ENCODE measurements around the gene LAIR1. TPM values are rescaled to one million over a fixed set of nuclear protein-coding genes. Genes with fewer than 3 reads are reported as not detected.

The LAIR1 gene
- polyA plus RNA-seq, 1 of the 3 experiments (the other 2 are of a cell fraction), result not detected

- no peak for DNase-seq
- no peaks in the 10 kb centered on the region for H3K79me2 ChIP-seq (ENCODE audit: insufficient read depth)
- H2AFZ ChIP-seq (ENCODE audit: low read depth), result no peak overlapping the region
- H4K20me1 ChIP-seq (ENCODE audit: insufficient read depth), result no peaks in the 10 kb centered on the region
- no peak overlapping the region for H3K9ac ChIP-seq
- TF ChIP-seq CHD2 (IDR thresholded peaks at IDR 0.05; ENCODE audit: low read length, partially characterized antibody), result no peak
- no peak for TF ChIP-seq PBX3 (IDR thresholded peaks at IDR 0.05)
- TF ChIP-seq, protein P1, sequence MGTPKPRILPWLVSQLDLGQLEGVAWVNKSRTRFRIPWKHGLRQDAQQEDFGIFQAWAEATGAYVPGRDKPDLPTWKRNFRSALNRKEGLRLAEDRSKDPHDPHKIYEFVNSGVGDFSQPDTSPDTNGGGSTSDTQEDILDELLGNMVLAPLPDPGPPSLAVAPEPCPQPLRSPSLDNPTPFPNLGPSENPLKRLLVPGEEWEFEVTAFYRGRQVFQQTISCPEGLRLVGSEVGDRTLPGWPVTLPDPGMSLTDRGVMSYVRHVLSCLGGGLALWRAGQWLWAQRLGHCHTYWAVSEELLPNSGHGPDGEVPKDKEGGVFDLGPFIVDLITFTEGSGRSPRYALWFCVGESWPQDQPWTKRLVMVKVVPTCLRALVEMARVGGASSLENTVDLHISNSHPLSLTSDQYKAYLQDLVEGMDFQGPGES (IDR thresholded peaks at IDR 0.05; ENCODE audit: low read depth, low read length), result no peak
- TF ChIP-seq NFIC (IDR thresholded peaks at IDR 0.05; ENCODE audit: borderline replicate concordance), result no peak
- TF ChIP-seq RCOR1 (IDR thresholded peaks at IDR 0.05; ENCODE audit: low read length), result no peak
- no peak for TF ChIP-seq SMC3 (IDR thresholded peaks at IDR 0.05; ENCODE audit: low read depth, low read length)
- no peak for TF ChIP-seq YY1 (IDR thresholded peaks at IDR 0.05; ENCODE audit: low read depth)
- TF ChIP-seq, protein P2, sequence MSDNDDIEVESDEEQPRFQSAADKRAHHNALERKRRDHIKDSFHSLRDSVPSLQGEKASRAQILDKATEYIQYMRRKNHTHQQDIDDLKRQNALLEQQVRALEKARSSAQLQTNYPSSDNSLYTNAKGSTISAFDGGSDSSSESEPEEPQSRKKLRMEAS (IDR thresholded peaks at IDR 0.05; ENCODE audit: low read depth), result no peak
- TF ChIP-seq TCF12 (IDR thresholded peaks at IDR 0.05), result no peak
- no peak for TF ChIP-seq ELF1 (IDR thresholded peaks at IDR 0.05)
- TF ChIP-seq POLR2AphosphoS5 (IDR thresholded peaks at IDR 0.05; ENCODE audit: low read depth, low read length), result no peak
- no peak for TF ChIP-seq JUND (IDR thresholded peaks at IDR 0.05)
- ChIA-PET CTCF (interaction anchor here (1.9 kb wide), 1 partner anchor 14 kb away, joined by 12 read pairs; no protein-coding TSS in a partner anchor), POLR2A (no interaction called here)
- H3K4me2 ChIP-seq, result no peak overlapping the region
- no peak overlapping the region for H3K4me3 ChIP-seq (ENCODE audit: low read depth in 2 of 2, low read length in 1 of 2)
- no peaks in the 10 kb centered on the region for H3K4me1 ChIP-seq (ENCODE audit: control insufficient read depth in 1 of 2, insufficient read depth in 2 of 2, low read depth in 1 of 2, low read length in 1 of 2)
- no peak overlapping the region for H3K27ac ChIP-seq (ENCODE audit: low read depth in 2 of 2, low read length in 1 of 2)
- H3K9me3 ChIP-seq, result no peaks in the 10 kb centered on the region
- no peaks in the 10 kb centered on the region for H3K9me2 ChIP-seq
- 8% methylated on average over 5 of the region's 5 CpGs for WGBS (ENCODE audit: low lambda C conversion rate)
- H3K27me3 ChIP-seq (ENCODE audit: insufficient read depth), result peaks cover 55% of the 10 kb centered on the region
- no peaks in the 10 kb centered on the region for H3K36me3 ChIP-seq (replicated peaks in 1 of 2; ENCODE audit: control insufficient read depth in 1 of 2, insufficient read depth in 2 of 2, low read length in 1 of 2)
- no peaks in the 10 kb centered on the region for H3F3A ChIP-seq (replicated peaks; ENCODE audit: insufficient read depth)
These were observed 54.2 kb downstream of the LAIR1 start for GRCh38 chr19:54310543-54310942.

- Histone ChIP-seq H3K9me2 (no peaks in the 10 kb centered on the region), H3F3A (replicated peaks; ENCODE audit: insufficient read depth) (no peaks in the 10 kb centered on the region), H2AFZ (ENCODE audit: low read depth) (no peak overlapping the region), H3K9me3 (no peaks in the 10 kb centered on the region), H3K4me1 (ENCODE audit: control insufficient read depth in 1 of 2, insufficient read depth in 2 of 2, low read depth in 1 of 2, low read length in 1 of 2) (no peaks in the 10 kb centered on the region), H3K27me3 (ENCODE audit: insufficient read depth) (peaks cover 49% of the 10 kb centered on the region), H3K4me3 (ENCODE audit: low read depth in 2 of 2, low read length in 1 of 2) (no peak overlapping the region), H3K9ac (no peak overlapping the region), H3K27ac (ENCODE audit: low read depth in 2 of 2, low read length in 1 of 2) (no peak overlapping the region), H3K36me3 (replicated peaks in 1 of 2; ENCODE audit: control insufficient read depth in 1 of 2, insufficient read depth in 2 of 2, low read length in 1 of 2) (no peaks in the 10 kb centered on the region), H4K20me1 (ENCODE audit: insufficient read depth) (no peaks in the 10 kb centered on the region), H3K79me2 (ENCODE audit: insufficient read depth) (no peaks in the 10 kb centered on the region), H3K4me2 (no peak overlapping the region)
- ChIA-PET POLR2A (no interaction called here), CTCF (interaction anchor here (1.9 kb wide), 1 partner anchor 15 kb away, joined by 12 read pairs; no protein-coding TSS in a partner anchor)
- 5% methylated on average over 3 of the region's 12 CpGs for WGBS (ENCODE audit: low lambda C conversion rate)
- TF ChIP-seq SIN3A (IDR thresholded peaks at IDR 0.05; ENCODE audit: borderline replicate concordance, low read depth, low read length), result no peak
- no peak for TF ChIP-seq FOXM1 (IDR thresholded peaks at IDR 0.05; ENCODE audit: low read depth)
- TF ChIP-seq, protein P2 (IDR thresholded peaks at IDR 0.05; ENCODE audit: low read depth), result no peak
- TF ChIP-seq JUND (IDR thresholded peaks at IDR 0.05), result no peak
- DNase-seq, result no peak
These were observed 54.9 kb downstream of the LAIR1 start for GRCh38 chr19:54309811-54310210.
